ENCODE data around the gene MAGEF1. TPM values are rescaled to one million over a fixed set of nuclear protein-coding genes. Genes with fewer than 3 reads are reported as not detected.

The MAGEF1 gene
- total and polyA plus RNA-seq, 9 of the 15 experiments (the other 6 are each of a cell fraction or from before 2014, with no cell fraction given) = 1.5 to 39.1 (median 19.8) TPM

- intact Hi-C loops (cut with micrococcal nuclease) = no loop called here
- Histone ChIP-seq H3K79me2 (ENCODE audit: control insufficient read depth, insufficient read depth, low read length) (no peaks in the 10 kb centered on the region), H3K9me3 (replicated peaks; ENCODE audit: control insufficient read depth, insufficient read depth, low read depth, low read length) (no peaks in the 10 kb centered on the region), H3K36me3 (ENCODE audit: control insufficient read depth, insufficient read depth, low read length) (no peaks in the 10 kb centered on the region), H3K4me3 (no peak overlapping the region), H3K9me1 (ENCODE audit: control insufficient read depth, insufficient read depth, low read length) (no peaks in the 10 kb centered on the region), H3K9ac (ENCODE audit: insufficient read depth in 1 of 2, low read depth in 2 of 2, low read length in 2 of 2) (no peak overlapping the region), H3K27me3 (ENCODE audit: control insufficient read depth in 2 of 2, insufficient read depth in 2 of 2, low read length in 2 of 2) (peaks cover 29 to 66% of the 10 kb centered on the region in 2 experiments), H4K20me1 (replicated peaks; ENCODE audit: control insufficient read depth, insufficient read depth, low read length) (peaks cover 5% of the 10 kb centered on the region; the same call in 1 of the 2 replicates), H3K27ac (ENCODE audit: extremely low read depth, low read depth, low read length) (no peak overlapping the region), H3K4me1 (replicated peaks in 1 of 2; ENCODE audit: control insufficient read depth in 2 of 2, insufficient read depth in 2 of 2, low read length in 2 of 2) (peaks cover 0 to 4% of the 10 kb centered on the region in 2 experiments; a peak in 1 of 5 replicates), H3K4me2 (ENCODE audit: insufficient read depth, low read length) (no peak overlapping the region), H2AFZ (ENCODE audit: low read depth, low read length) (no peak overlapping the region)
- TF ChIP-seq CEBPG (CRISPR knock-in tag; IDR thresholded peaks at IDR 0.05) (no peak), CEBPG (tag; conservative IDR thresholded peaks at IDR 0.05 in 1 of 2, IDR thresholded peaks at IDR 0.05 in 1 of 2) (0 out of 4 replicates have a peak, but pooled peaks of 1 of the 2 experiments have one; percentile 18), CREB5 (CRISPR knock-in tag; IDR thresholded peaks at IDR 0.05) (no peak), ELF4 (CRISPR knock-in tag; IDR thresholded peaks at IDR 0.05) (no peak), ETV5 (CRISPR knock-in tag; IDR thresholded peaks at IDR 0.05; ENCODE audit: low read depth) (no peak)
- TF ChIP-seq, protein P1, sequence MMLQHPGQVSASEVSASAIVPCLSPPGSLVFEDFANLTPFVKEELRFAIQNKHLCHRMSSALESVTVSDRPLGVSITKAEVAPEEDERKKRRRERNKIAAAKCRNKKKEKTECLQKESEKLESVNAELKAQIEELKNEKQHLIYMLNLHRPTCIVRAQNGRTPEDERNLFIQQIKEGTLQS (IDR thresholded peaks at IDR 0.05) = peak; percentile 41; the same call in 1 of the 2 replicates
- TF ChIP-seq, protein P1 (CRISPR knock-in tag; conservative IDR thresholded peaks at IDR 0.05) = no peak
- ChIA-PET CTCF (ENCODE audit: low intra/inter-chr PET ratio) (no interaction called here), POLR2A (interaction anchor here (1.0 kb wide), 1 partner anchor 11 kb away, joined by 3 read pairs; no protein-coding TSS in a partner anchor)
- FAIRE-seq (no peak), ATAC-seq (no peak; the same call in 2 of the 3 replicates), DNase-seq (ENCODE audit: extremely low read depth in 1 of 4, low spot score in 3 of 4) (no peak)
- 2% methylated on average over 16 of the region's 17 CpGs for WGBS (ENCODE audit: insufficient coverage, low coverage, missing lambda C conversion rate)
- no TSS peak for BruUV-seq (replicated peaks)
- in situ Hi-C loops (cut with MboI) = no loop called here
These were observed 34.2 kb downstream of the MAGEF1 start for GRCh38 chr3:184677344-184678316.
